SK-N-SH (cell line): Measurements from ENCODE around the gene RGPD4. TPM values are rescaled to one million over a fixed set of nuclear protein-coding genes. Genes with fewer than 3 reads are reported as not detected.

Source experiments
- MXI1 ChIP-seq: IDR thresholded peaks from 2 replicates; pipeline ENCODE4 v1.6.1; 2012; ENCODE audit warnings: mild to moderate bottlenecking, low read depth, low read length, improper control_type of control experiment
- SIN3A ChIP-seq: IDR thresholded peaks from 2 replicates; pipeline ENCODE4 v1.6.1; 2012; ENCODE audit warnings: low read depth, mild to moderate bottlenecking, low read length, moderate library complexity, borderline replicate concordance
- SMC3 ChIP-seq: IDR thresholded peaks from 2 replicates; pipeline ENCODE4 v1.6.1; 2012; ENCODE audit warnings: low read depth, low read length, improper control_type of control experiment
- TEAD4 ChIP-seq: IDR thresholded peaks from 2 replicates; pipeline ENCODE4 v1.4.0; 2012; ENCODE audit warnings: mild to moderate bottlenecking, borderline replicate concordance; ENCODE audit not compliant: insufficient read depth
- polyA plus RNA-seq, 3 experiments: library from polyadenylated mRNA; depleted of rRNA; stranded (reverse); fragments of >200 nt; gene quantifications; 2 replicates each; pipeline ENCODE4 v1.2.3, GENCODE V29; 2012
- small RNA-seq, 7 experiments: library from RNA; depleted of rRNA; stranded (forward); fragments of <200 nt; gene quantifications; one replicate each; pipeline ENCODE3, GENCODE V24; 2012
- TF ChIP-seq, protein P1 (sequence below): IDR thresholded peaks from 2 replicates; pipeline ENCODE4 v1.4.0; 2012; ENCODE audit warnings: low read depth, borderline replicate concordance
- TF ChIP-seq, protein P2 (sequence below): IDR thresholded peaks from 2 replicates; pipeline ENCODE4 v1.6.1; 2012; ENCODE audit warnings: mild to moderate bottlenecking, low read depth, low read length, moderate library complexity
- TF ChIP-seq, protein P3 (sequence below): IDR thresholded peaks from 2 replicates; pipeline ENCODE4; 2012
- TF ChIP-seq, protein P4 (sequence below): fragments of 150-350 bp; IDR thresholded peaks from 2 replicates; pipeline ENCODE4 v1.6.1; 2016; ENCODE audit warnings: mild to moderate bottlenecking, low read depth, low read length

The RGPD4 gene
- polyA plus RNA-seq, 1 of the 3 experiments (the other 2 are of a cell fraction) = not detected

DNA sequence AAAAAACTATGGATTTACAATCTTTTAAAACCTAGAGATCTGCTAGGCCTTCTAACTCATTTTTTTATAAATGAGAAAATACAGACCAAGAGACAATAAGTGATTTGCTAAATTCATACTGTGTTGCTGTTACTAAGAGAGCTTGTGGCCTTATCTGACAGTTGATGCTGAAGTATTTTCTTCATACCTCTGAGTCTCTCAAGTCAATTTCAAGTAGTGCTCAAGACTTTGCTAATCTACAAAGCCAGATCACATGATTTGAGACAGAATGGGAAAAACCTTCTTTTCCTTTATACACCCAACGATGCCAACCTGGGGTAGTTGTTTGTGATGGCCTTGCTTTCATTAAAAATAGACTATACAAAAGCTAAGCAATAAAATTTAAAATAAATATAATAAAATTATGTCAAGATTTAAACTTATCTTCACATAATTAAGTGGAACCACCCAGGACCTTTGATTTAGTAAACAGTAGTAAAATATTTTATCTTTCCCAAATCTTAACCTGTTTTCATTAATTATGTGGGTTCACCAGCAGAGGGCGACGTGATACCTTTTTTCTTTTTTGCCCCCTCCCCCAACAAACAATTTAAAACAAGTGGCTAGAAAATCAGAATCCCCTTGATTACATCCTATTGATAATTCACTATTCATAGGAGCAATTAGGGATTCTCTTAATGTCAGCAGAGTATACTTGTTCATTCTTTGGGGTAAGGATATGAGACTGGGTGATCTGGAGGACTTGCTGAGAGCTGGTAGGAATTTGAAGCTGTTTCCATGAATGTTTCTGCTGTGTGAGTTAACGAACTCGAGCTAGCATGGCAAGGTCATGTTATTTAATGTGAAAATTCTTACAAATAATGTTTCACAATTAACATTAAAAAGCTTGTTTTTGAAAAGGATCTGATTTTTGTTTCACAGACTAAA, 110.0 kb downstream of the RGPD4 start (continued):
- TF ChIP-seq, protein P1, sequence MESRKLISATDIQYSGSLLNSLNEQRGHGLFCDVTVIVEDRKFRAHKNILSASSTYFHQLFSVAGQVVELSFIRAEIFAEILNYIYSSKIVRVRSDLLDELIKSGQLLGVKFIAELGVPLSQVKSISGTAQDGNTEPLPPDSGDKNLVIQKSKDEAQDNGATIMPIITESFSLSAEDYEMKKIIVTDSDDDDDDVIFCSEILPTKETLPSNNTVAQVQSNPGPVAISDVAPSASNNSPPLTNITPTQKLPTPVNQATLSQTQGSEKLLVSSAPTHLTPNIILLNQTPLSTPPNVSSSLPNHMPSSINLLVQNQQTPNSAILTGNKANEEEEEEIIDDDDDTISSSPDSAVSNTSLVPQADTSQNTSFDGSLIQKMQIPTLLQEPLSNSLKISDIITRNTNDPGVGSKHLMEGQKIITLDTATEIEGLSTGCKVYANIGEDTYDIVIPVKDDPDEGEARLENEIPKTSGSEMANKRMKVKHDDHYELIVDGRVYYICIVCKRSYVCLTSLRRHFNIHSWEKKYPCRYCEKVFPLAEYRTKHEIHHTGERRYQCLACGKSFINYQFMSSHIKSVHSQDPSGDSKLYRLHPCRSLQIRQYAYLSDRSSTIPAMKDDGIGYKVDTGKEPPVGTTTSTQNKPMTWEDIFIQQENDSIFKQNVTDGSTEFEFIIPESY = no peak
- TF ChIP-seq, protein P2, sequence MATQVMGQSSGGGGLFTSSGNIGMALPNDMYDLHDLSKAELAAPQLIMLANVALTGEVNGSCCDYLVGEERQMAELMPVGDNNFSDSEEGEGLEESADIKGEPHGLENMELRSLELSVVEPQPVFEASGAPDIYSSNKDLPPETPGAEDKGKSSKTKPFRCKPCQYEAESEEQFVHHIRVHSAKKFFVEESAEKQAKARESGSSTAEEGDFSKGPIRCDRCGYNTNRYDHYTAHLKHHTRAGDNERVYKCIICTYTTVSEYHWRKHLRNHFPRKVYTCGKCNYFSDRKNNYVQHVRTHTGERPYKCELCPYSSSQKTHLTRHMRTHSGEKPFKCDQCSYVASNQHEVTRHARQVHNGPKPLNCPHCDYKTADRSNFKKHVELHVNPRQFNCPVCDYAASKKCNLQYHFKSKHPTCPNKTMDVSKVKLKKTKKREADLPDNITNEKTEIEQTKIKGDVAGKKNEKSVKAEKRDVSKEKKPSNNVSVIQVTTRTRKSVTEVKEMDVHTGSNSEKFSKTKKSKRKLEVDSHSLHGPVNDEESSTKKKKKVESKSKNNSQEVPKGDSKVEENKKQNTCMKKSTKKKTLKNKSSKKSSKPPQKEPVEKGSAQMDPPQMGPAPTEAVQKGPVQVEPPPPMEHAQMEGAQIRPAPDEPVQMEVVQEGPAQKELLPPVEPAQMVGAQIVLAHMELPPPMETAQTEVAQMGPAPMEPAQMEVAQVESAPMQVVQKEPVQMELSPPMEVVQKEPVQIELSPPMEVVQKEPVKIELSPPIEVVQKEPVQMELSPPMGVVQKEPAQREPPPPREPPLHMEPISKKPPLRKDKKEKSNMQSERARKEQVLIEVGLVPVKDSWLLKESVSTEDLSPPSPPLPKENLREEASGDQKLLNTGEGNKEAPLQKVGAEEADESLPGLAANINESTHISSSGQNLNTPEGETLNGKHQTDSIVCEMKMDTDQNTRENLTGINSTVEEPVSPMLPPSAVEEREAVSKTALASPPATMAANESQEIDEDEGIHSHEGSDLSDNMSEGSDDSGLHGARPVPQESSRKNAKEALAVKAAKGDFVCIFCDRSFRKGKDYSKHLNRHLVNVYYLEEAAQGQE = no peak
- TF ChIP-seq, protein P3, sequence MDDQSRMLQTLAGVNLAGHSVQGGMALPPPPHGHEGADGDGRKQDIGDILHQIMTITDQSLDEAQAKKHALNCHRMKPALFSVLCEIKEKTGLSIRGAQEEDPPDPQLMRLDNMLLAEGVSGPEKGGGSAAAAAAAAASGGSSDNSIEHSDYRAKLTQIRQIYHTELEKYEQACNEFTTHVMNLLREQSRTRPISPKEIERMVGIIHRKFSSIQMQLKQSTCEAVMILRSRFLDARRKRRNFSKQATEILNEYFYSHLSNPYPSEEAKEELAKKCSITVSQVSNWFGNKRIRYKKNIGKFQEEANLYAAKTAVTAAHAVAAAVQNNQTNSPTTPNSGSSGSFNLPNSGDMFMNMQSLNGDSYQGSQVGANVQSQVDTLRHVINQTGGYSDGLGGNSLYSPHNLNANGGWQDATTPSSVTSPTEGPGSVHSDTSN = no peak
- TF ChIP-seq SIN3A (no peak), TEAD4 (no peak), MXI1 (no peak), SMC3 (peak; percentile 48)
- TF ChIP-seq, protein P4, sequence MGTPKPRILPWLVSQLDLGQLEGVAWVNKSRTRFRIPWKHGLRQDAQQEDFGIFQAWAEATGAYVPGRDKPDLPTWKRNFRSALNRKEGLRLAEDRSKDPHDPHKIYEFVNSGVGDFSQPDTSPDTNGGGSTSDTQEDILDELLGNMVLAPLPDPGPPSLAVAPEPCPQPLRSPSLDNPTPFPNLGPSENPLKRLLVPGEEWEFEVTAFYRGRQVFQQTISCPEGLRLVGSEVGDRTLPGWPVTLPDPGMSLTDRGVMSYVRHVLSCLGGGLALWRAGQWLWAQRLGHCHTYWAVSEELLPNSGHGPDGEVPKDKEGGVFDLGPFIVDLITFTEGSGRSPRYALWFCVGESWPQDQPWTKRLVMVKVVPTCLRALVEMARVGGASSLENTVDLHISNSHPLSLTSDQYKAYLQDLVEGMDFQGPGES = no peak

Small RNA genes within 50 kb of the gene (small RNA-seq; reads per million reads assigned to genes)
- gene AC009963.1 (0 reads per million in 7 experiments), gene AC009963.2 (0 reads per million in 7 experiments)

Other genes starting within 250 kb of the RGPD4 start
- gene SLC5A7, start 159.6 kb downstream of the RGPD4 start, polyA plus RNA-seq (2012; rRNA removed) = 0.12 and 0.57 TPM in 2 replicates